Measurements from ENCODE around the gene CNOT6. TPM values are rescaled to one million over a fixed set of nuclear protein-coding genes. Genes with fewer than 3 reads are reported as not detected.

CNOT6 gene
- total RNA-seq, 1 donor from 2014 or later = 38.5 TPM

GRCh38 chr5:180590543-180591310, 96.5 kb downstream of the CNOT6 start:
- TF ChIP-seq CTCF (IDR thresholded peaks at IDR 0.05) (peak; percentile 25), EZH2phosphoT487 (IDR thresholded peaks at IDR 0.05) (peak; percentile 75), EZH2 (IDR thresholded peaks at IDR 0.05) (peak; percentile 92)
- H3K4me3 Mint-ChIP-seq = no peak overlapping the region
- H3K9me3 ChIP-seq (ENCODE audit: low read depth) = no peaks in the 10 kb centered on the region
- peak overlapping the region; percentile 93 for H3K4me2 ChIP-seq
- no peak overlapping the region for H3K27ac Mint-ChIP-seq
- no peaks in the 10 kb centered on the region for H4K20me1 ChIP-seq (ENCODE audit: low read depth)
- peaks cover 2% of the 10 kb centered on the region for H3K36me3 Mint-ChIP-seq
- peak overlapping the region; percentile 56 for H3K4me3 ChIP-seq
- peak; percentile 61 for DNase-seq (ENCODE audit: low spot score)
- peaks cover 82% of the 10 kb centered on the region for H3K27me3 ChIP-seq
- H3K9ac ChIP-seq = no peak overlapping the region
- H3F3A ChIP-seq (ENCODE audit: low read depth) = peaks cover 3% of the 10 kb centered on the region
- no peaks in the 10 kb centered on the region for H3K36me3 ChIP-seq
- peaks cover 11% of the 10 kb centered on the region for H3K4me1 Mint-ChIP-seq
- H3K9me3 Mint-ChIP-seq = peaks cover 6% of the 10 kb centered on the region
- peaks cover 12% of the 10 kb centered on the region for H3K4me1 ChIP-seq
- peaks cover 47% of the 10 kb centered on the region for H3K27me3 Mint-ChIP-seq (ENCODE audit: insufficient read depth, low read depth)
- H2AFZ ChIP-seq (replicated peaks) = peak overlapping the region; percentile 90
- no peaks in the 10 kb centered on the region for H3K79me2 ChIP-seq (ENCODE audit: low read depth)
- H3K27ac ChIP-seq = no peak overlapping the region

GRCh38 chr5:180591311-180591887, 97.2 kb downstream of the CNOT6 start, which contains the start of gene SCGB3A1:
Gene SCGB3A1, minus strand, starts transcription at chr5:180591499. Its CDS starts 37 bp downstream, at chr5:180591462.
- H3K4me3 ChIP-seq = peak within 1 kb of the TSS; percentile 56
- Mint-ChIP-seq H3K36me3 (peaks cover 2% of the 10 kb centered on the region), H3K9me3 (peaks cover 4% of the 10 kb centered on the region), H3K27ac (no peak within 1 kb of the TSS), H3K4me3 (peak within 1 kb of the TSS; percentile 55), H3K27me3 (ENCODE audit: insufficient read depth, low read depth) (peaks cover 45% of the 10 kb centered on the region), H3K4me1 (peaks cover 11% of the 10 kb centered on the region)
- H3K9ac ChIP-seq = no peak within 1 kb of the TSS
- H3K9me3 ChIP-seq (ENCODE audit: low read depth) = no peaks in the 10 kb centered on the region
- peaks cover 75% of the 10 kb centered on the region for H3K27me3 ChIP-seq
- H4K20me1 ChIP-seq (ENCODE audit: low read depth) = no peaks in the 10 kb centered on the region
- no peaks in the 10 kb centered on the region for H3K36me3 ChIP-seq
- peaks cover 12% of the 10 kb centered on the region for H3K4me1 ChIP-seq
- H3K27ac ChIP-seq = no peak within 1 kb of the TSS
- H3F3A ChIP-seq (ENCODE audit: low read depth) = peaks cover 3% of the 10 kb centered on the region
- peak within 1 kb of the TSS; percentile 93 for H3K4me2 ChIP-seq
- peak; percentile 31 for DNase-seq (ENCODE audit: low spot score)
- H2AFZ ChIP-seq (replicated peaks) = peak within 1 kb of the TSS; percentile 90
- H3K79me2 ChIP-seq (ENCODE audit: low read depth) = no peaks in the 10 kb centered on the region
- no peak for TF ChIP-seq CTCF (IDR thresholded peaks at IDR 0.05)
- no peak for TF ChIP-seq EZH2 (IDR thresholded peaks at IDR 0.05)
- no peak for TF ChIP-seq EZH2phosphoT487 (IDR thresholded peaks at IDR 0.05)

- Histone ChIP-seq H3K79me2 (ENCODE audit: low read depth) (no peaks in the 10 kb centered on the region), H2AFZ (replicated peaks) (no peak overlapping the region), H3K27ac (no peak overlapping the region), H3K9ac (no peak overlapping the region), H4K20me1 (ENCODE audit: low read depth) (no peaks in the 10 kb centered on the region), H3K27me3 (peaks cover 68% of the 10 kb centered on the region), H3K4me3 (no peak overlapping the region), H3K4me1 (peaks cover 12% of the 10 kb centered on the region), H3K4me2 (no peak overlapping the region), H3F3A (ENCODE audit: low read depth) (peaks cover 3% of the 10 kb centered on the region), H3K9me3 (ENCODE audit: low read depth) (no peaks in the 10 kb centered on the region), H3K36me3 (no peaks in the 10 kb centered on the region)
- no peaks in the 10 kb centered on the region for H3K9me3 Mint-ChIP-seq
- H3K36me3 Mint-ChIP-seq = peaks cover 2% of the 10 kb centered on the region
- DNase-seq (ENCODE audit: low spot score) = no peak
- TF ChIP-seq EZH2 (IDR thresholded peaks at IDR 0.05) = no peak
- TF ChIP-seq CTCF (IDR thresholded peaks at IDR 0.05) = no peak
- no peak for TF ChIP-seq EZH2phosphoT487 (IDR thresholded peaks at IDR 0.05)
- H3K4me3 Mint-ChIP-seq = peak overlapping the region; percentile 55
- no peak overlapping the region for H3K27ac Mint-ChIP-seq
- peaks cover 11% of the 10 kb centered on the region for H3K4me1 Mint-ChIP-seq
- peaks cover 45% of the 10 kb centered on the region for H3K27me3 Mint-ChIP-seq (ENCODE audit: insufficient read depth, low read depth)
These were observed 98.0 kb downstream of the CNOT6 start for GRCh38 chr5:180592176-180592575.
